HG02970 (cell line): ENCODE results near the gene HAP1.

Source experiments
- ATAC-seq: cut with Tn5 transposase; IDR thresholded peaks from one replicate; pipeline ENCODE4 v1.9.1; 2021; ENCODE audit warnings: mild to moderate bottlenecking, moderate library complexity, moderate number of reproducible peaks; ENCODE audit not compliant: unreplicated experiment, low FRiP score

HAP1 gene

GRCh38 chr17:41766135-41766534 lies 31.7 kb upstream of the HAP1 start:
- no peak for ATAC-seq

DNA sequence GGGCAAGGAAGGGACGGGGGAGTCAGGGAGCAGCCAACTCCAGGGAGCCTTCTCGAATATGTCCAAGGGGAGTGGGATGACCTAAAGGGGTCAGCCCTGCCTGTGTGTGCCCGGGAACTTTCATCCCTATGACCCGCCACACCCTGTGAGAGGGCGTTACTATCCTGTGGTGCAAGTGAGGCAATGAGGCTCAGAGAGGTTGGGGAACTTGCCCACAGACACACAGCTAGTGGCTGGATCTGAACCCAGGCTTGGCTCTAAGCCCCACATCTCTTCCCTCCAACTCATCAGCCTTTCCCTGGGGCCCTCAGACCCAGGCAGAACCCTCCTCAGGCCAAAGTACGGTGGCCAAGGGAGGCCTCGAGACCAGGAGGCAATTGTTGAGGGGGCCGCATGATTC lies 28.9 kb upstream of the HAP1 start:
- no peak for ATAC-seq

DNA sequence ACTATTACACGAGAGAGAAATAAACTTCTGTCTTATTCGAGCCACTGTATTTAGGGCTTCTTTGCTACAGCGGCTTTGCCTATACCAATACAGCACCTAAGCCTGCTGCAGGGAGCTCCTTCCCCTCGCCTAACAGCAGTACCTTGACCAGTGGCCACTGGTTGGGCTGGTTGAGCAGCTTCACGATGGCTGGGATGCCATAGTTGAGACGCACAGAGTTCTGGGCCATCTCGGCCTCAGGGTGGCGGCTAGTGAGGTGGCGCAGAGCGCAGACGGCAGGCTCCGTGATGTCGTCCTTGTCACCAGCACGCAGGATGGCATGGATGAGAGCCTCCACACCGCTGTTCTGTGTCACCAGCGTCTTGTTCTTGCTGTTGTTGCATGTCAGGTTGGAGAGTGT lies 28.4 kb upstream of the HAP1 start:
- no peak for ATAC-seq

DNA sequence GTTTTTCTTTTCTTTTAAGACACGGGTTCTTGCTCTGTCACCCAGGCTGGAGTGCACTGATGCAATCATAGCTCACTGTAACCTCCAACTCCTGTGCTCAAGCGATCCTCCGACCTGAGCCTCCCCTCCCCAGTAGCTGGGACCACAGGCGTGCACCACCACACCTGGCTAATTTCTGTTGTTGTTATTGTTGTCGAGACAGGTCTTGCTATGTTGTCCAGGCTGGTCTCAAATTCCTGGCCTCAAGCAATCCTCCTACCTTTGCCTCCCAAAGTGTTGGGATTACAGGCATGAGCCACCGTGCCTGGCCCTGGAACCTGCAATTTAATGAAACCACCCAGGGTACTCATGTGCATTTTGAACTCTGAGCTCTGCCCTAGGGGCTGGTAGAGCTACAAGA lies 27.9 kb upstream of the HAP1 start:
- ATAC-seq = no peak

GRCh38 chr17:41760878-41761277 lies 26.4 kb upstream of the HAP1 start:
- no peak for ATAC-seq

- ATAC-seq = no peak
These were observed 24.2 kb upstream of the HAP1 start for GRCh38 chr17:41758601-41759000.

- ATAC-seq = no peak
These were observed 19.6 kb upstream of the HAP1 start for GRCh38 chr17:41754066-41754465.

GRCh38 chr17:41751288-41751687 lies 16.8 kb upstream of the HAP1 start:
- no peak for ATAC-seq

GRCh38 chr17:41750862-41751261 lies 16.4 kb upstream of the HAP1 start:
- no peak for ATAC-seq

GRCh38 chr17:41748275-41748674 lies 13.8 kb upstream of the HAP1 start:
- ATAC-seq = no peak

DNA sequence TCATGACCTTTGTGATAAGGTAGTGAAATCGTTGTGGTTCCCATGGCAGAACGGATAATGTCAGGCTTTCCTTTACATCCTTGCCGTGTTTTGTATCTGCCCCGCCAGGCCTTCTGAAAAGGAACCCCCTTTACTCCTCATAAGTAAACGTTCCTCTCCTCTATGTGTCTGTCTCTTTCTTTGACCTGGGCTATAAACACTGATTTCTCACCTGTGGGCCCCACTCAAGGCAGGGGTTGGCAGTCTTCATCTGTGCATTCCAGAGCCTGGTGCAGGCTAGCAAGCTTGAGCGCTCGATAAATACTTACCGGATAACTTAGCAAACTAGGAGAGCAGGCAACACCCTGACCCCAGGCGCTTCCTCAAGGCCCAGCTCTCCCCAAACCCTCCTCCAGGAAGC lies 7.3 kb upstream of the HAP1 start:
- ATAC-seq = no peak

DNA sequence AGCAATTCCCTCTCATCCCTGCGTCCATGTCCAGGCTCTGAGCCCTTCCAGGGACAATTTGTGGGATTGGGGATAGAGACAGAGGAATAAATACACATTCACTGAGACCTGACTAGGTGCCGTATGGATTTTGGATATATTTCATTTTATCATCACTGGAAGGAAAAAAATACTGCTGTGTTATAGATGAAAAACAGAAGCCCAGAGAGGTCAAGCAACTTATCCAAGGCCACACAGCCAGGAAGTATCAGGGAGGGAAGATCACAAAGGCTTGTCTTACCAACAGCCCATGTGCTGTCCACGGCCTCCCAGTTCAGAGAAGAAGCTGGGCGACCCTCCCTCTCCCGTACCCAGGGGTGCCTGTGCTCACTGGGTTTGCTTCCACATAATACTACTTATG lies 6.1 kb upstream of the HAP1 start:
- ATAC-seq = no peak

- no peak for ATAC-seq
These were observed 5.4 kb upstream of the HAP1 start for GRCh38 chr17:41739661-41740352.

DNA sequence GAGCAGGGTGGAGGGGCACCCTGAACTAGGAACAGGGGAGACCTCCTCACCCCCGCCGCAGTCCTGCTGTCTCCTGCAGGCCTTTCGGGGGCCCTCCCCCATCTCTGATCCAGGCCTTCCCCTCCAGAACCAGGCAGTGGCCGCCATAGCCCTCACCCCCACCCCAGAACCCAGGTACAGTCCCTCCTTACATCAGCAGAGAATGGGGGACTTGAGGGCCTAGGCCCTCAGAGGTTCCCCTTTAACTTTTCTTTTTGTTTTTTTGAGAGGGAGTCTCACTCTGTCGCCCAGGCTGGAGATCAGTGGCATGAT lies 4.3 kb upstream of the HAP1 start:
- no peak for ATAC-seq

DNA sequence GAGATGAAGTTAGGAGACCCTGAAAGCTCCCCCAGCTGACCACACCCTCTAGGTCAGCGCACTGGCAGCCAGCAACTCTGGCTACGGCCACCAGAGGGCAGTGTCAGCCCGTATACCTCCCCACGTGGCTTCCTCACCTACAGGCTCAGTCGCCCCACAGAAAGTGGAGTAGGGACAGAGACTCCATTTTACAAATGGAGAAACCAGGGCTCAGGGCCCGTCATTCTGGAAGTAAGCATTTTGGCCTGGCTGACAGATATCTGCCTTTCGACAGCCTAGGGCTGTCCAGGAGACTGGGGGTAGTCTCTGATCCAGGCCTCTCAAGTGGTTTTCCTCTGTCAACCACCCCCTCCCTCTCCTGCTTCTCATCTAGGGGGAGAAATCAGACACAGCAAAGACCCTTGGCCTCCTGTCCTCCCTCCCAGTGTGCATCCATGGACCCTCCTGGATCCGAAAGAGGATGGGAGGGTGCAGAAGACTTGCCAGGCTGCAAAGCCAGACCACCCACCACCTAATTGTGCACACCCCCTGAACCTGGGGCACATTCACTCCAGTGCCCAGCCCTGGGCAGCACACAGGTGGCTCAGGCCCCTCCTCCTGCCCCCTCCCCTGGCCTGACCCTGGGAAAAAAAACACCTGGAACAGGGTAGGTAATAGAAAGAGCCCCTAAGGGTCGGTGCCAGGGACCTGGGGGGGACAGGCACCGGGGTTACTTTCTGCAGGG lies 3.8 kb upstream of the HAP1 start:
- no peak for ATAC-seq

DNA sequence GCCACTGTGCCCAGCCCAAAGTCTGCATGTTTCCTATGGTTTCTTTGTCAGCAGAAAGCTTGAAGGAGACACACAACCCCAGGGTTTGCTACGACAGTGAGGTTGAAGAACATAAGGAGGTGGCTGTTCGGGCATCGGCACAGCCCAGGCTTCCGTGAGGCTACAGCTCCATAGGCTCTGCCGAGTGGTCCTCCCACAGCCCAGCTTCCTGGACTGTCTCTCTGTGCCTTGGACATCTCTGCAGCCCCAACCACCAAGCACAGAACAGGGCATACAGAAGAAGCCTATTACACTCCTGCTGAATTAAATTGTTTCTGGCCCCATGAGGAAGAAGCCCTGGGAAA lies 3.2 kb upstream of the HAP1 start:
- no peak for ATAC-seq

DNA sequence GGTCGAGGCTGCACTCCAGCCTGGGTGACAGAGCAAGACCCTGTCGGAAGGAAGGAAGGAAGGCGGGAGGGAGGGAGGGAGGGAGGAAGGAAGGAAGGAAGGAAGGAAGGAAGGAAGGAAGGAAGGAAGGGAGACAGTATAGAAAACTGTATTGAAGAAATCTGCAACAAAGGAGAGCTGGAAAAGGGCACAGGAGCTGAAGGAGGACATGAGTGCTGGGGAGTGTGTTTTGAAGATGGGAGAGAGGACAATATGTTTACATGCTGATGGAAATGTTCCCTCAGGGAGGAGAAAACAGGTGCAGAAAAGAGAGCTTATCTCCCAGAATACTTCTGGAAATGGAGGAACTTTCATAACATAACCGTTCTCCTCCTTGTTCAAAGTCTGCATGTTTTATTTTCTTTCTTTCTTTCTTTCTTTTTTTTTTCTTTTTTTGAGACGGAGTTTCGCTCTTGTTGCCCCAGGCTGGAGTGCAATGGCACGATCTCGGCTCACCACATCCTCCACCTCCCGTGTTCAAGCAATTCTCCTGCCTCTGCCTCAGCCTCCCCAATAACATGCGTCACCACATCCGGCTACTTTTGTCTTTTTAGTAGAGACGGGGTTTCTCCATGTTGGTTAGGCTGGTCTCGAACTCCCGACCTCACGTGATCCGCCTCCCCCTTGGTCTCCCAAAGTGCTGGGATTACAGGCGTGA lies 2.7 kb upstream of the HAP1 start:
- ATAC-seq = no peak

DNA sequence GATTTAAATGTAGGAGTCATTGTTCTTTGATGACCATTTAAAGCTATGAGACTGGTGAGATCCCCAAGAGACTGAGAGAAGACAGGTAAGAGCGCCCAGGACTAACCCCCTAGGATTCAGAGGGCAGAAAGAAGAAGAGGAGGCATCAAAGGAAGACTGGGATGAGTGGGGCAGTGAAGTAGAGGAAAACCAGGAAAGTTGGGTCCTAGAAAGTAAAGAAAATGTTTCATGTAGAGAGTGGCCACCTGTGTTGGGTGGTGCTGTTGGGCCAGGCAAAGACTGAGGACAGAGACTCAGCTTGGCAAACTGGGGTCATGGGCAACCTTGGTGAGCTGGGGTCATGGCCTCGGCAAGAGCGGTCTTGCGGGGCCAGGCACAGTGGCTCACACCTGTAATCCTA lies 1.3 kb upstream of the HAP1 start:
- no peak for ATAC-seq

GRCh38 chr17:41734949-41735313 lies 488 bp upstream of the HAP1 start:
- no peak for ATAC-seq

DNA sequence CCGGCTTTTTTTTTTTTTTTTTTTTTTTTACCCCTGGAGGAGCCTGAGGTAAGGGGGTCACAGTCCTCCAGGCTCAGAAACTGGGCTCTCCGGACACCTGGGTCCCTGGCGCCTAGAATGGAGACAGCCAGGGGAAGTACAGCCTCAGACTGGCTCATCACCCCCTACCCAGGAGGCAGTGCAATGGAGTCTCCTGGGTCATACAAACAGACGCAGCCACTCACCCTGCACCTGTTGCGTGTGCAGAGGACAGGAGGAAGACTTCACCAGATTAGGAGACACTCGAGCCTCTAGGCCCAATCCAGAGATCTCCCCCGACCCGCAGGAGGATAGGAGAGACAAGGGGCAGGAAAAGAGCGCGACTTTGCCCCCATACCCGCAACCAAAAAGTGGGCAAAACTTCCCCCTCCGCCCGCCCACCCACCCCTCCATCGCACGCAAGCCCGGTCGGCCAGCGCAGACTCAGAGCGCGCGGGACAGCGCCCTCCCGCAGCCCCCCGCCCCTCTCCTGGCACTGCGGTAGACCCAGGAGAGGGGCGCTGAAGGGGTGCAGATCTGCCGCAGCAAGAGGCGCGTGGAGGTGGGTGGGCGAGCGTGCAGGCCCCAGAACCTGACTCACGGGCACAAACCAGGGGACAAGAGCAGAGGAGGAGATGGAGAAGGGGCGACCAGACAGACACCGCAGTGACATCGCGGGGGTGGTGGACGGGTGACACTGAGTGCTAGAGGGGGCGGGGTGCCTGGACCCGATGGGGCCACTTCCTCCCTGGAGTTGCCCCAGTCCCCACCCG lies 900 bp downstream of the HAP1 start:
- ATAC-seq = no peak

GRCh38 chr17:41731836-41732235 lies 2.6 kb downstream of the HAP1 start:
- no peak for ATAC-seq
